SK-N-SH (cell line): ENCODE data around the gene ACACB. TPM values are rescaled to one million over a fixed set of nuclear protein-coding genes. Genes with fewer than 3 reads are reported as not detected.

Experiments
- CTCF ChIA-PET: fragments of 300-600, 350-600 bp; formaldehyde crosslinking; extraction: SDS; loops from one replicate; lab custom pipeline; 2021; lab: Yijun Ruan, JAX
- POLR2A ChIA-PET: fragments of 350-600 bp; sonication (Branson Sonifier 250); formaldehyde crosslinking; extraction: SDS; loops from one replicate; lab custom pipeline; 2020; ENCODE audit warnings: antibody characterized with exemption, inconsistent platforms; lab: Yijun Ruan, JAX
- DNase-seq: peaks from one replicate; pipeline ENCODE4 v3.0.0; 2012
- H2AFZ ChIP-seq: fragments of 200-600 bp; sonication (generic); 2 replicates; pipeline ENCODE4 v1.8.1; 2016; ENCODE audit warnings: antibody characterized with exemption, mild to moderate bottlenecking, low read depth
- H3F3A ChIP-seq: fragments of 200-600 bp; sonication (generic); replicated peaks from 2 replicates; pipeline ENCODE3; 2016; ENCODE audit warnings: antibody characterized with exemption, mild to moderate bottlenecking; ENCODE audit not compliant: insufficient read depth
- H3K27ac ChIP-seq, 2 experiments: fragments of 200-500 bp in 1 of 2; fragments of 200-600 bp in 1 of 2; sonication (Bioruptor generic) in 1 of 2; sonication (generic), shearing (Covaris generic) in 1 of 2; 2 replicates each; pipeline versions ENCODE4 v1.5.1 to v1.6.1; 2014 to 2016; ENCODE audit warnings: low read depth in 2 of 2, inconsistent platforms in 1 of 2, low read length in 1 of 2, mild to moderate bottlenecking in 1 of 2, mixed read lengths in 1 of 2
- H3K27me3 ChIP-seq: fragments of 200-600 bp; sonication (generic), shearing (Covaris generic); 2 replicates; pipeline ENCODE4 v1.6.1; 2016; ENCODE audit warnings: mixed run types; ENCODE audit not compliant: insufficient read depth
- H3K36me3 ChIP-seq, 2 experiments: fragments of 200-500 bp in 1 of 2; fragments of 200-600 bp in 1 of 2; sonication (Bioruptor generic) in 1 of 2; sonication (generic) in 1 of 2; replicated peaks in 1 of 2; 2 replicates each; pipeline versions ENCODE3 to v1.5.1; 2014 to 2016; ENCODE audit warnings: low read length in 1 of 2, mild to moderate bottlenecking in 1 of 2; ENCODE audit not compliant: insufficient read depth in 2 of 2, control insufficient read depth in 1 of 2
- H3K4me1 ChIP-seq, 2 experiments: fragments of 200-500 bp in 1 of 2; fragments of 200-600 bp in 1 of 2; sonication (Bioruptor generic) in 1 of 2; sonication (generic), shearing (Covaris generic) in 1 of 2; 2 replicates each; pipeline versions ENCODE4 v1.5.1 to v1.6.1; 2014 to 2016; ENCODE audit warnings: low read depth in 1 of 2, low read length in 1 of 2, mixed run types in 1 of 2; ENCODE audit not compliant: insufficient read depth in 2 of 2, control insufficient read depth in 1 of 2
- H3K4me2 ChIP-seq: fragments of 200-600 bp; sonication (generic), shearing (Covaris generic); 2 replicates; pipeline ENCODE4 v1.6.1; 2017; ENCODE audit warnings: mixed run types
- H3K4me3 ChIP-seq, 2 experiments: fragments of 200-500 bp in 1 of 2; fragments of 200-600 bp in 1 of 2; sonication (Bioruptor generic) in 1 of 2; sonication (generic), shearing (Covaris generic) in 1 of 2; 2 replicates each; pipeline versions ENCODE4 v1.5.1 to v1.8.1; 2014 to 2016; ENCODE audit warnings: low read depth in 2 of 2, inconsistent platforms in 1 of 2, low read length in 1 of 2, mild to moderate bottlenecking in 1 of 2, mixed read lengths in 1 of 2, moderate library complexity in 1 of 2
- H3K79me2 ChIP-seq: fragments of 200-600 bp; sonication (generic); 2 replicates; pipeline ENCODE4 v1.8.1; 2017; ENCODE audit warnings: mild to moderate bottlenecking; ENCODE audit not compliant: insufficient read depth
- H3K9ac ChIP-seq: fragments of 200-600 bp; sonication (generic); 2 replicates; pipeline ENCODE4 v1.6.1; 2017; ENCODE audit warnings: mixed run types
- H3K9me2 ChIP-seq: fragments of 200-600 bp; sonication (generic); 2 replicates; pipeline ENCODE4 v1.6.1; 2017; ENCODE audit warnings: mixed run types
- H3K9me3 ChIP-seq: fragments of 200-600 bp; sonication (generic); 2 replicates; pipeline ENCODE4 v1.6.1; 2017; ENCODE audit warnings: mixed run types, mild to moderate bottlenecking, moderate library complexity
- H4K20me1 ChIP-seq: fragments of 200-600 bp; sonication (generic); 2 replicates; pipeline ENCODE4 v1.6.1; 2017; ENCODE audit warnings: mild to moderate bottlenecking, mixed run types; ENCODE audit not compliant: insufficient read depth
- EP300 ChIP-seq, 2 experiments: IDR thresholded peaks; 2 replicates each; pipeline versions ENCODE4 v1.4.0 to v1.6.1; 2012; ENCODE audit warnings: borderline replicate concordance in 1 of 2, low read depth in 1 of 2, low read length in 1 of 2
- EZH2phosphoT487 ChIP-seq: fragments of 200-600 bp; sonication (generic); IDR thresholded peaks from 2 replicates; pipeline ENCODE4 v1.6.1; 2017; ENCODE audit warnings: low read depth, mixed run types, mild to moderate bottlenecking, antibody characterized with exemption, moderate library complexity, borderline replicate concordance
- FOSL2 ChIP-seq: IDR thresholded peaks from 2 replicates; pipeline ENCODE4 v1.4.0; 2012; ENCODE audit warnings: low read depth, mild to moderate bottlenecking, moderate library complexity, borderline replicate concordance
- FOXM1 ChIP-seq: IDR thresholded peaks from 2 replicates; pipeline ENCODE4 v1.4.0; 2012; ENCODE audit warnings: low read depth, mild to moderate bottlenecking
- GABPA ChIP-seq: IDR thresholded peaks from 2 replicates; pipeline ENCODE4 v1.4.0; 2012; ENCODE audit warnings: low read depth, mild to moderate bottlenecking
- GATA2 ChIP-seq: sonication (generic); formaldehyde crosslinking; IDR thresholded peaks from 2 replicates; pipeline ENCODE4 v1.5.0; 2020; ENCODE audit warnings: mild to moderate bottlenecking, missing genetic modification reagents
- IRF3 ChIP-seq: fragments of 150-350 bp; IDR thresholded peaks from 2 replicates; pipeline ENCODE4 v1.6.1; 2016; ENCODE audit warnings: mild to moderate bottlenecking, low read depth, low read length
- JUND ChIP-seq: IDR thresholded peaks from 2 replicates; pipeline ENCODE4 v1.4.0; 2012
- MEF2A ChIP-seq: IDR thresholded peaks from 2 replicates; pipeline ENCODE4 v1.4.0; 2012; ENCODE audit warnings: low read depth, borderline replicate concordance
- MXI1 ChIP-seq: IDR thresholded peaks from 2 replicates; pipeline ENCODE4 v1.6.1; 2012; ENCODE audit warnings: mild to moderate bottlenecking, low read depth, low read length, improper control_type of control experiment
- NFIC ChIP-seq: IDR thresholded peaks from 2 replicates; pipeline ENCODE4 v1.4.0; 2012; ENCODE audit warnings: borderline replicate concordance
- NRF1 ChIP-seq: IDR thresholded peaks from 2 replicates; pipeline ENCODE4 v1.6.1; 2012; ENCODE audit warnings: low read depth, mild to moderate bottlenecking, low read length
- PBX3 ChIP-seq: IDR thresholded peaks from 2 replicates; pipeline ENCODE4; 2012
- POLR2AphosphoS5 ChIP-seq: IDR thresholded peaks from 2 replicates; pipeline ENCODE4 v1.6.1; 2012; ENCODE audit warnings: low read depth, low read length
- RAD21 ChIP-seq: IDR thresholded peaks from 2 replicates; pipeline ENCODE4 v1.6.1; 2012; ENCODE audit warnings: mild to moderate bottlenecking, low read length
- RFX5 ChIP-seq: IDR thresholded peaks from 2 replicates; pipeline ENCODE4 v1.6.1; 2012; ENCODE audit warnings: mild to moderate bottlenecking, improper control_type of control experiment, low read length
- SMC3 ChIP-seq: IDR thresholded peaks from 2 replicates; pipeline ENCODE4 v1.6.1; 2012; ENCODE audit warnings: low read depth, low read length, improper control_type of control experiment
- TEAD4 ChIP-seq: IDR thresholded peaks from 2 replicates; pipeline ENCODE4 v1.4.0; 2012; ENCODE audit warnings: mild to moderate bottlenecking, borderline replicate concordance; ENCODE audit not compliant: insufficient read depth
- USF2 ChIP-seq: fragments of 150-350 bp; IDR thresholded peaks from 2 replicates; pipeline ENCODE4 v1.6.1; 2017; ENCODE audit warnings: antibody characterized with exemption, low read length, low read depth, borderline replicate concordance
- ZBTB33 ChIP-seq: IDR thresholded peaks from 2 replicates; pipeline ENCODE4 v1.4.0; 2012; ENCODE audit warnings: low read depth, borderline replicate concordance
- WGBS: methylation state at CpG from one replicate; pipeline ENCODE4 v1.1.6; 2017; ENCODE audit warnings: low lambda C conversion rate; 5-methylcytosine and 5-hydroxymethylcytosine counted together
- polyA plus RNA-seq, 3 experiments: library from polyadenylated mRNA; depleted of rRNA; stranded (reverse); fragments of >200 nt; gene quantifications; 2 replicates each; pipeline ENCODE4 v1.2.3, GENCODE V29; 2012

Gene ACACB
- polyA plus RNA-seq, 1 of the 3 experiments (the other 2 are of a cell fraction), result 6.1 TPM

GRCh38 chr12:109100741-109101140 lies 15.6 kb upstream of the ACACB start:
- 100% methylated on average over 4 of the region's 4 CpGs for WGBS
- Histone ChIP-seq H3K4me3 (no peak overlapping the region), H3K4me2 (no peak overlapping the region), H4K20me1 (no peaks in the 10 kb centered on the region), H3K27me3 (no peaks in the 10 kb centered on the region), H3K9me2 (no peaks in the 10 kb centered on the region), H3K9me3 (no peaks in the 10 kb centered on the region), H3K27ac (no peak overlapping the region), H3F3A (no peaks in the 10 kb centered on the region), H3K4me1 (peaks cover 2 to 5% of the 10 kb centered on the region in 2 experiments; a peak in 2 of 4 replicates), H3K9ac (no peak overlapping the region), H2AFZ (no peak overlapping the region), H3K36me3 (peaks cover 27 to 32% of the 10 kb centered on the region in 2 experiments), H3K79me2 (peaks cover 18% of the 10 kb centered on the region)
- TF ChIP-seq GABPA (no peak), FOSL2 (no peak), NRF1 (no peak), ZBTB33 (no peak), IRF3 (no peak), POLR2AphosphoS5 (no peak), GATA2 (CRISPR knock-in tag) (no peak), PBX3 (no peak), MEF2A (no peak), RFX5 (no peak), RAD21 (no peak), FOXM1 (no peak), SMC3 (no peak), TEAD4 (no peak), JUND (no peak)
- no peak for DNase-seq
- CTCF ChIA-PET, result interaction anchor here (0.9 to 2.7 kb wide), 2 partner anchors 11 to 284 kb away, joined by 3 to 26 read pairs; no protein-coding TSS in a partner anchor
- POLR2A ChIA-PET, result no interaction called here

- CTCF ChIA-PET, result interaction anchor here (1.2 kb wide), 1 partner anchor 9 kb away, joined by 5 read pairs; no protein-coding TSS in a partner anchor
- H3K4me3 ChIP-seq, result no peak overlapping the region
These were observed 13.9 kb upstream of the ACACB start for GRCh38 chr12:109102491-109102890.

More at GRCh38 chr12:109102491-109102890, 13.9 kb upstream of the ACACB start:
- WGBS, result 94% methylated on average over 3 of the region's 3 CpGs
- Histone ChIP-seq H3K36me3 (peaks cover 37 to 38% of the 10 kb centered on the region in 2 experiments), H3K9me2 (no peaks in the 10 kb centered on the region), H3F3A (no peaks in the 10 kb centered on the region), H3K27me3 (no peaks in the 10 kb centered on the region), H3K9me3 (no peaks in the 10 kb centered on the region), H3K79me2 (peaks cover 18% of the 10 kb centered on the region), H3K4me1 (peaks cover 0 to 5% of the 10 kb centered on the region in 2 experiments; a peak in 2 of 4 replicates), H3K9ac (no peak overlapping the region), H4K20me1 (no peaks in the 10 kb centered on the region), H2AFZ (no peak overlapping the region), H3K4me2 (no peak overlapping the region), H3K27ac (no peak overlapping the region)
- DNase-seq, result no peak
- POLR2A ChIA-PET, result interaction anchor here (1.0 kb wide), 1 partner anchor 82 kb away, joined by 4 read pairs; the partner anchor contains the start of gene SVOP
- no peak for TF ChIP-seq EZH2phosphoT487
- no peak for TF ChIP-seq NFIC
- TF ChIP-seq USF2, result no peak
- TF ChIP-seq MXI1, result no peak
- no peak for TF ChIP-seq EP300 (IDR thresholded peaks at IDR 0.05; ENCODE audit: borderline replicate concordance in 1 of 2, low read depth in 1 of 2, low read length in 1 of 2)
- no peak for TF ChIP-seq IRF3
